Amniotic stem cell (primary cell): ENCODE data around the gene FMOD.
A peak's percentile ranks its signal among the peaks of the same experiment; 100 is the strongest.

Experiments used
- DNase-seq: peaks from one replicate; lab custom pipeline; 2025; lab: John Stamatoyannopoulos, UW

The FMOD gene

GRCh38 chr1:203361945-203362719, 11.2 kb upstream of the FMOD start:
- peak; percentile 65 for DNase-seq

GRCh38 chr1:203360547-203361185, 9.7 kb upstream of the FMOD start:
- DNase-seq = no peak

GRCh38 chr1:203359010-203359571, 8.2 kb upstream of the FMOD start:
- DNase-seq = no peak

- no peak for DNase-seq
Measured at GRCh38 chr1:203354246-203354645, 3.3 kb upstream of the FMOD start.

GRCh38 chr1:203353486-203353885, 2.6 kb upstream of the FMOD start:
- DNase-seq = no peak

DNA sequence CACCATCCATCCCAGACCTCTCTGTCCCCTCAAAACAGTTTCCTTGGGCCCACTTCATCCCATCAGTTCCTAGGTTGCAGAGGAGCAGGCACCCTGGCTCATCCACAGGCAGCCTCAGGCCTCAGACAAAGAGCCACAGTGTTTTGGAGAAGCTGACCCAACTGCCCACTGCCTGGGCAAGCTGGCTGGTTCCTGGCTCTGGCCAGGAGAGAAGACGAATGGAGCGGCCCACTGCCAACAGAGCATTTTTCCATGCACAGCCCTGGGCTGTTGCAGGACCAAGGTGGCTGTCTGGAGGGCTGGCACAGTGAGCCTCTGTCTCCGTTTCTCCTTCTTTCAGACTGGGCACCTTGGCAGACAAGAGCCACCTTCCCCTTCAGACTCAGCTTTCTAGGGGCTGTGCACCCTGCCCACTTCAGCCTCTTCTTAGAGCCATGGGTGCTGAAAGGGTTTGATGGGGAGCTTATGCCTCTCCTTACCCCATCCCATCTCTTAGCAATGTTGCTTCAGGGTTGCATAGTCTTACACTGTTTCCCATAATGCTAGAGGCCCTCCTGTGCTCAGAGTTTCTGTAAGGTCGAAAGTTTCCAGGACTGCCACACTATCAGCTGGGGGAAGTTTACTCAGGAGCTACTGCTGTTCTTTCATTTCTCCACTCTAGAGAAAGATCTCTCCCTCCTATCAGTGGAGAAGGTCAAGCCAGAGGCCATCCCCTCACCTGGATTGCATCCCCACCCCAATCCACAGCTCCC, 973 bp downstream of the FMOD start:
- no peak for DNase-seq

DNA sequence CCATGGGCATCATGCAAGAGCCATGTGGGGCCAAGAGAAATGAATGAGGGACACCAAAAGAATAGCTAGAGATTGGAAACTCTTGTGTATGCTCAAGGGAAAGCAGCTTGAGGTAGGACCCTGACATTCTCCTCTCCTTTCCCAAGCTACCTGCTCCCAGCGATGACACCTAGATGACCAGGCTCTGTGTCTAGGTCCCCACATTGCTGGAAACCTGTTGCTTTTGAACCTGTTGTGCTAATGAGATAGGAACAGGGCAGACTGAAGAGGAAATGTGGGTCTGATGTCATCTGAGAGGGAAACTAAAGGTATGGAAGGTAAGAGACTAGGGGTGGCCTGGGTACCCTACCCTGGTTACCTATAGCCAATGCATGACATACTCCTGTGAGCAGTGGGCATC, 1.8 kb downstream of the FMOD start:
- no peak for DNase-seq

- DNase-seq = no peak
Measured at GRCh38 chr1:203346769-203347102, 4.2 kb downstream of the FMOD start.

- DNase-seq = no peak
Measured at GRCh38 chr1:203346060-203346768, 4.7 kb downstream of the FMOD start.

DNA sequence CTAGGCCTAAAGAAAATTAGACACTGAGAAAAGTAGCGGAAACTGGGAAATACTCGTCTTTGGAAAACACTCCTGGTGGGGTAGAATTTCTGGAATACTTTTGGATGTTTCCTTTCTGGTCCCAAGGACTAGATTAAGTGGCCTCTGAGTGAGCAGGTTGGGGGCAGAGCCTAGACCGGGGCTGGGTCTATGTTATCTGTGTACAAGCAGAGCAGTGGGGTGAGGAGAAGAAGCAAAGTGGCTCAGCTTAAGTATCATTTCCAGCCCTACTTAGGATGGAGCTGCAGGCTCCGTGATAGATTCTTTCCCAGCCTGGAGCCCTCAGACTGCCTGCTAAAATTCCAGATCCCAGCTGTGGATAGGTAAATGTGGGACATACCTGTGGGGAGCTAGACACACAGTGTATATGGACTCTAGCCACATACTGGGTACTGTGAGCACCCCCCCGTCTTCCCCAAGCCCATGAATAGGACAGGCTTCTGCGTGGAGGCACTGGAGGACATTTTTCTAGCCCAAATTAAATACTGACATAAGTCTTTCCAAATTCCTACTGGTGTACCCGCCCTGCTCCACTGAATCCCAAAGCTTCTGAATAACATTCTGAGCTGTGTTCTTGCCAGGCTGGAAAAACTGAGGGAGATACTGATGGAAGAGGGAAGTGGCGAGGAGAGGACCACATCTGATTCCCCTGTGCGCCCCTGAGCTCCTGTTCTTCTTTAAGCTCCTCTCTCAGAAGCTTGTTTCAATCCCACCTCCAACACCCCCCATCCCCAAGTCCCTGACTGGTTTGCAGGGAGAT, 6.8 kb downstream of the FMOD start:
- no peak for DNase-seq

- no peak for DNase-seq
Measured at GRCh38 chr1:203342192-203342940, 8.6 kb downstream of the FMOD start.

DNA sequence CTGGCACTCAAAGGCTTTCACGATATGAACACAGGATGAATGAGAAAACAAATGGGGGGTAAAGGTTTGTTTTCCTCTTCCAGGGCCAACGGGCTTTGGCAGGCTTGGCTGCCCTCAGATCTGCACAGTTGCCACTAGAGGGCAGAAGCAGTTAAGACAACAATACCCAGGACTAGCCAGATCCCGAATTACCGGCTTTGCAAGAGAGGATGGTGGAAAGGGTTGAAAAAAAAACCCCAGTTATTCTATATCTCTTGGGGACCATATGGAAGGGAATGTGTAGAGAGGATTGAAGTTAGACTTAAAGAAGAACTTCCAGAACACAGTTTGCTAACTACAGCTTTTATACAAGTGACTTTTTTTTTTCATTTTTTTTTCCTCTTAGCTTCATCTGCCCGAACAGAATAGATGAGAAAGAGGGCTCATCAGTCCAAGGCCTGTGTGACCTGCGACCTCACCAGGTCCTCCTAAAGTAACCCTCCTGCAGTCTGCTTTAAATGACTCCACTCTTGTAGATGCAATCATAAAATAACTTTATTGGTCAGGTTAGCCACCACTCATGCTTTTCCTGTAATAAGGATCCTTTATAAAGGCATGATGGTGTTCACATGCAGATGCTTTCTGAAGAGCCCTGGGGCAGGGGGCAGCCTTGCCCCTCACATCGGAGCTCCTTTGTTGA, 10.7 kb downstream of the FMOD start:
- peak; percentile 89 for DNase-seq

DNA sequence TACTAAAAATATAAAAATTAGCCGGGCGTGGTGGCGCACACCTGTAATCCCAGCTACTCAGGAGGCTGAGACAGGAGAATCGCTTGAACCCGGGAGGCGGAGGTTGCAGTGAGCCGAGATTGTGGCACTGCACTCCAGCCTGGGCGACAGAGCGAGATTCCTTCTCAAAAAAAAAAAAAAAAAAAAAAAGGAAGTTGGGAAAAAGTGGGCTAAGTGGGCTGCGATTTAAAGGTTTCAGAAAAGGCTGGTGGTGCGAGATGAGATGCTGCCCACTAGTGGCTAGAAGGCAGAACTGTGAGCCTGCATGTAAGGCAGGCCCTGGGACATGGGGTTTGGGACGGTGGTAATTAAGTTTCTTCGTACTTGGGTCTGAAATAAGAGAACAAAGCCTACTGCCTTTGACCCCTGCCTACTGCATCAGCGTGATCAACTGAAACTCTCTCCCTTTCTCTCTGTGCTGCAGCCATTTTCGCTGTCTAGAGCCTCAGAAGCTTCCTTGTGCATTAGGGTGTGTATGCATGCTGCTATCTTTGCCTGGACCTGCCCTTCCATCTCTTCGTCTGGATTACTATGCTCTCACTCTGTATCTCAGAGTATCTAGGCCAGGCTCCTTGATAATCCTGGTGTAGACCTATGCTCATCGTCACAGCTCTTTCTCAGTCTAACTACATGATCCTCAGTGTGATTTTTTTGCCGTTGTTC, 12.4 kb downstream of the FMOD start:
- DNase-seq = peak; percentile 24

- no peak for DNase-seq
Measured at GRCh38 chr1:203336097-203336496, 14.8 kb downstream of the FMOD start.

GRCh38 chr1:203335503-203335902, 15.4 kb downstream of the FMOD start:
- no peak for DNase-seq

- DNase-seq = no peak
Measured at GRCh38 chr1:203331224-203331623, 19.7 kb downstream of the FMOD start.

GRCh38 chr1:203328714-203329122, 22.2 kb downstream of the FMOD start:
- no peak for DNase-seq

DNA sequence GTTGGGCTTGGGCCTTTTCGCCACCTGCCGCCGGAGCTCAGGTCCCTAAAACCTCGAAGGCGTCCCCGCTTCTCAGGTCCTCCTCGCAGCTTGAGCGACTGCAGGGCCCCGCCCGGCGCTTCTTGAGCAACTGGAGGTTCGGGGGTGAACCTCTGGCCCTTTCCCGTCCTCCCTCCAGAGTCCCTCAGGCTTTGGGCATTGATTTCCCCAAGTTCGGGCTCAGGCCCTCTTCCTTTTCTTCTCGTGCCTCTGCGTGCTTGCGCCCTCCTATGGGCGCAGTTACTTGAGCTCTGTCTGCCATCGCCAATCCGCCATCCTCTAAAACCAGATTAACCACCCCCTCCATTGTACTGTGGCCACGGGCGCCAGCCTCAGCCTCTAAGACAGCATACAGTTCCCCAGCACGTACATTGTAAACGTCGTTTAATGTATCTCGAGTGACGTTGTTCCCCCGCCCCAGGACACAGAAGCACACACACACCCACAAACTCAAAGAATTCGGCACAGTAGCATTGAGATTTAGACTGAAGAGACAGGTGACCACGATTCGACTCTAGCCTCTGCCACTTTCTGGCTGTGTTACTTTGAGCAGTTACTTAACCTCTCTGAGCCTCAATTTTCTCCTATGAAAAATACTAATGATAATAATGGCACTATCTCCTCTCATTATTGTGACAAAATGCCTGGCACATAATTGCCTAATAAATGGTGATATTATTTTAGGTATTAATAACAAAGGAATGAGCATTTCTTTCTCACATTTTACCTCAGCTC, 23.1 kb downstream of the FMOD start:
- DNase-seq = no peak
